Upper lobe of left lung (tissue), 4 donors: ENCODE data around the gene TEAD4.

Experiments
- POLR2A ChIP-seq, 4 donors: fragments of 450-650 bp; IDR thresholded peaks; one replicate each; pipeline ENCODE4 v1.5.1; 2016 to 2017; ENCODE audit warnings: antibody characterized with exemption in 4 of 4, mild to moderate bottlenecking in 2 of 4
- POLR2AphosphoS5 ChIP-seq, 2 donors: sonication (generic); formaldehyde crosslinking; IDR thresholded peaks; one replicate each; pipeline ENCODE4 v1.5.1; 2017; ENCODE audit warnings: antibody characterized with exemption in 2 of 2
- TF ChIP-seq, protein P1 (sequence below), 6 experiments: fragments of 450-650 bp in 4 of 6; fragments of 200-600 bp in 2 of 6; sonication (generic) in 2 of 6; IDR thresholded peaks; one replicate each; pipeline ENCODE4 v1.5.1; 2016 to 2019; ENCODE audit warnings: antibody characterized with exemption in 6 of 6

DNA sequence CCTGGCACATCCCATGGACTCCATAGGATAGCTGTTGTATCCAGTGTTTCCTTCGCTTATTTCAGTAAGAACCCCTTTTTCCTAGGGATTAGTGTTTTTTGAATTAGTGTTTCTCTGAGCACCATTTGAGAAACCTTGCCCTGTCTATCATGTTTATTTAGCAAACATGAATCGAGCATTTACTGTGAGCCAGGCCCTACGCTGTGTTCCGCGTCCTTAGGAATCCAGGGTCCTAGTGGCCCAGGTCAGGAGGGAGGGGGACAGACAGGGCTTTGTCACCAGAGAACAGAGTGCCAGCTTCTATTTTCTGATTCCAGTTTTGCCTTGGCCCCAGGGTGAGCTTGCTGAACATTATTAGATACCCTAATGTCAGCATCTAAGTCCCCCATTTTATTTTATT, 2.5 kb downstream of the TEAD4 start:
- TF ChIP-seq, protein P1, sequence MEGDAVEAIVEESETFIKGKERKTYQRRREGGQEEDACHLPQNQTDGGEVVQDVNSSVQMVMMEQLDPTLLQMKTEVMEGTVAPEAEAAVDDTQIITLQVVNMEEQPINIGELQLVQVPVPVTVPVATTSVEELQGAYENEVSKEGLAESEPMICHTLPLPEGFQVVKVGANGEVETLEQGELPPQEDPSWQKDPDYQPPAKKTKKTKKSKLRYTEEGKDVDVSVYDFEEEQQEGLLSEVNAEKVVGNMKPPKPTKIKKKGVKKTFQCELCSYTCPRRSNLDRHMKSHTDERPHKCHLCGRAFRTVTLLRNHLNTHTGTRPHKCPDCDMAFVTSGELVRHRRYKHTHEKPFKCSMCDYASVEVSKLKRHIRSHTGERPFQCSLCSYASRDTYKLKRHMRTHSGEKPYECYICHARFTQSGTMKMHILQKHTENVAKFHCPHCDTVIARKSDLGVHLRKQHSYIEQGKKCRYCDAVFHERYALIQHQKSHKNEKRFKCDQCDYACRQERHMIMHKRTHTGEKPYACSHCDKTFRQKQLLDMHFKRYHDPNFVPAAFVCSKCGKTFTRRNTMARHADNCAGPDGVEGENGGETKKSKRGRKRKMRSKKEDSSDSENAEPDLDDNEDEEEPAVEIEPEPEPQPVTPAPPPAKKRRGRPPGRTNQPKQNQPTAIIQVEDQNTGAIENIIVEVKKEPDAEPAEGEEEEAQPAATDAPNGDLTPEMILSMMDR (IDR thresholded peaks at IDR 0.05): no peak
- TF ChIP-seq POLR2AphosphoS5 (IDR thresholded peaks at IDR 0.05): no peak
- no peak for TF ChIP-seq POLR2A (IDR thresholded peaks at IDR 0.05)
